AG10803 (cell line): Measurements from ENCODE around the gene PARP14.

ENCODE experiments used
- DNase-seq: peaks from one replicate; pipeline ENCODE4 v3.0.0; 2010; ENCODE audit warnings: low read depth
- H3K4me3 ChIP-seq: 2 replicates; pipeline ENCODE4 v1.5.1; 2011; ENCODE audit warnings: mild to moderate bottlenecking, low read length, control low read depth
- CTCF ChIP-seq: conservative IDR thresholded peaks from 2 replicates; pipeline ENCODE4 v1.5.1; 2011; ENCODE audit warnings: mild to moderate bottlenecking, low read length, control low read depth, inconsistent platforms

Gene PARP14

GRCh38 chr3:122777563-122777962, 96.9 kb downstream of the PARP14 start:
- no peak overlapping the region for H3K4me3 ChIP-seq
- no peak for TF ChIP-seq CTCF
- no peak for DNase-seq
